CD4-positive, alpha-beta T cell treated with Interleukin-21 for 1 hour (primary cell): ENCODE results near the gene TTC32.

Experiments
- DNase-seq: peaks from one replicate; pipeline ENCODE4 v3.0.0-alpha.2; 2020

Gene TTC32

GRCh38 chr2:19848029-19848750, 53.6 kb downstream of the TTC32 start:
- DNase-seq, result no peak

DNA sequence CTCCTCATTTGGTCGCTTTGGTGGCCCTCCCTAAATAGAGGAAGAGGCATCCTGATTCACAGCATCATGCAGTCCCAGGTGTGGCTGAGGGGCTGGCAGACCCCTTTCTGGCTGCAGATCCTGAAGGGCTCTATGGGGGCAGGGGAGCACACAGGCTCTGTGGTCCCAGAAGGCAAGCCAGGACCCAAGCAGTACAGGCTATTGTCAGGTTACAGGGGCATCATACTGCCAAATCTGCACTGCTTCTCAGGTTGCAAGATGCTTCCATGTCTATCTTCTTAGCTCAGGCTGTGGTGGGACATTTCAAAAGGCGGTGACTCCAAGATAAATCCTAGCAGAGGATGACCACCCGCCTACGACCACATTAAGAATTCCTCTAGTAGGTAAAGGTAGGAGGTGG, 54.3 kb downstream of the TTC32 start:
- no peak for DNase-seq
